HG02763 (cell line): ENCODE measurements around the gene ZNF784.
A peak's percentile ranks its signal among the peaks of the same experiment; 100 is the strongest.

Source experiments
- ATAC-seq: cut with Tn5 transposase; IDR thresholded peaks from one replicate; pipeline ENCODE4 v1.9.1; 2021; ENCODE audit warnings: mild to moderate bottlenecking, moderate library complexity; ENCODE audit not compliant: unreplicated experiment

The ZNF784 gene

GRCh38 chr19:55621673-55622231 lies 2.6 kb downstream of the ZNF784 start:
- no peak for ATAC-seq

DNA sequence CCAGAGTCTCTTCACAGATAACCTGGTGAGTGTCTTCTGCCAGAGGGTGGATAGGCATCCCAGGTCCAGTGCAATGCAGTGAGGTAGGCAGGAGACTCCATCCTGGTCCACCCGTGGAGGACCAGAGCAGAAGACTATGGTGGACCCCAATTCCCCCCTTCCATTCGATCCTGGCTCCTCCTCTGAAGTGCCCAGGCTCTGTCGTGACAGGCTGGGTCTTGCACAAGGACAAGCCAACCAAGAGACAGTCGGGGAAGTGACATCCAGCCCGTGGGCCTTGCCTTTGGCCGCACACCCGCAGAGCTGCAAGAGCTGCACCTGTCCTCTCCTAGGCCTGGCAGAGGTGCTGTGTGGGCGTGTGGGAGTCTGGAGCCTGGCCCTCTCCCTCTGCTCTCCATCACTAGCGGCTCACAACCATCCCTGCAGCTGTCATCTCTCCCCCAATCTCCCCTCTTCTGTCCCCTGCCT lies 3.1 kb downstream of the ZNF784 start:
- no peak for ATAC-seq

GRCh38 chr19:55620410-55621204 lies 3.8 kb downstream of the ZNF784 start:
- ATAC-seq: no peak

GRCh38 chr19:55619286-55619685 lies 5.1 kb downstream of the ZNF784 start:
- ATAC-seq: no peak

DNA sequence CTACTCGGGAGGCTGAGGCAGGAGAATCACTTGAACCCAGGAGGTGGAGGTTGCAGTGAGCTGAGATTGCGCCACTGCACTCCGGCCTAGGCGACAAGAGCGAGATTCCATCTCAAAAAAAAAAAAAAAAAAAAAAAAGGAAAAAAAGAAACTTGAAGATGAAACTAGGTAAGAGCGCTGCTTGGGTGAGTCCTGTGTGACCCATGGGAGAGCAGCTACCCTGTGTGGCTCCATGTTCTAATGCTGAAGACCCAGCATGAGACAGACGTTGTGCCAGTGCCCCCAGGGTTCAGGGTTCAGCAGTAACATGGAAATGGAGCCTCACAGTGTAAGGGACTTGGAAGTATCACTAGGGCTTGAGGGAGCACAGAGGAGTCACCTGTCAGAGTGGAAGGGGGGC lies 5.9 kb downstream of the ZNF784 start:
- ATAC-seq: no peak

- ATAC-seq: no peak
Measured at GRCh38 chr19:55617426-55617825, 6.9 kb downstream of the ZNF784 start.

- ATAC-seq: no peak
Measured at GRCh38 chr19:55616395-55616875, 7.9 kb downstream of the ZNF784 start.

DNA sequence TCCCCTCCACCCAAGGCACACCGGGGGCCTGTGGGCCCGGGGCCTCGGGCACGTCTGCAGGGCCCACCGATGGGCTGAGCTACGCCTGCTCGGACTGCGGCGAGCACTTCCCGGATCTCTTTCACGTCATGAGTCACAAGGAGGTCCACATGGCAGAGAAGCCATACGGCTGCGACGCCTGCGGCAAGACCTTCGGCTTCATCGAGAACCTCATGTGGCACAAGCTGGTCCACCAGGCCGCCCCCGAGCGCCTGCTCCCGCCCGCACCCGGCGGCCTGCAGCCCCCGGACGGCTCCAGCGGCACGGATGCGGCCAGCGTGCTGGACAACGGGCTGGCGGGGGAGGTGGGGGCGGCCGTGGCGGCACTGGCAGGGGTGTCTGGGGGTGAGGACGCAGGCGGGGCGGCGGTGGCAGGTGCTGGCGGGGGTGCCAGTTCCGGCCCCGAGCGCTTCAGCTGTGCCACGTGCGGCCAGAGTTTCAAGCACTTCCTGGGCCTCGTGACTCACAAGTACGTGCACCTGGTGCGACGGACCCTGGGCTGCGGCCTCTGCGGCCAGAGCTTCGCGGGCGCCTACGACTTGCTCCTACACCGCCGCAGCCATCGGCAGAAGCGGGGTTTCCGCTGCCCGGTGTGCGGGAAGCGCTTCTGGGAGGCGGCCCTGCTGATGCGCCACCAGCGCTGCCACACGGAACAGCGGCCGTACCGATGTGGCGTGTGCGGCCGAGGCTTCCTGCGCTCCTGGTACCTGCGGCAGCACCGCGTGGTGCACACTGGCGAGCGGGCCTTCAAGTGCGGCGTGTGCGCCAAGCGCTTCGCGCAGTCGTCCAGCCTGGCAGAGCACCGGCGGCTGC lies 8.6 kb downstream of the ZNF784 start:
- no peak for ATAC-seq

DNA sequence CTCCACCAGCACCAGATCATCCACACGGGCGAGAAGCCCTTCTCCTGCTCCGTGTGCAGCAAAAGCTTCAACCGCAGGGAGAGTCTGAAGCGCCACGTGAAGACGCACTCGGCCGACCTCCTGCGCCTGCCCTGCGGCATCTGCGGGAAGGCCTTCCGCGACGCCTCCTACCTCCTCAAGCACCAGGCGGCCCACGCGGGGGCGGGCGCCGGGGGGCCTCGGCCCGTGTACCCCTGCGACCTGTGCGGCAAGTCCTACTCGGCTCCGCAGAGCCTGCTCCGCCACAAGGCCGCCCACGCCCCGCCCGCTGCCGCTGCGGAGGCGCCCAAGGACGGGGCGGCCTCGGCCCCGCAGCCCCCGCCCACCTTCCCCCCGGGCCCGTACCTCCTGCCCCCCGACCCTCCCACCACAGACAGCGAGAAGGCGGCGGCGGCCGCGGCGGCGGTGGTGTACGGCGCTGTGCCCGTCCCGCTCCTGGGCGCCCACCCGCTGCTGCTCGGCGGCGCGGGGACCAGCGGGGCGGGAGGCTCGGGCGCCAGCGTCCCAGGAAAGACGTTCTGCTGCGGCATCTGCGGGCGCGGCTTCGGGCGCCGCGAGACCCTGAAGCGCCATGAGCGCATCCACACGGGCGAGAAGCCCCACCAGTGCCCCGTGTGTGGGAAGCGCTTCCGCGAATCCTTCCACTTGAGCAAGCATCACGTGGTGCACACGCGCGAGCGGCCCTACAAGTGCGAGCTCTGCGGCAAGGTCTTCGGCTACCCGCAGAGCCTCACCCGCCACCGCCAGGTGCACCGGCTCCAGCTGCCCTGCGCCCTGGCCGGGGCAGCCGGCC lies 9.4 kb downstream of the ZNF784 start:
- ATAC-seq: no peak

- ATAC-seq: no peak
Measured at GRCh38 chr19:55613930-55614710, 10.2 kb downstream of the ZNF784 start.

DNA sequence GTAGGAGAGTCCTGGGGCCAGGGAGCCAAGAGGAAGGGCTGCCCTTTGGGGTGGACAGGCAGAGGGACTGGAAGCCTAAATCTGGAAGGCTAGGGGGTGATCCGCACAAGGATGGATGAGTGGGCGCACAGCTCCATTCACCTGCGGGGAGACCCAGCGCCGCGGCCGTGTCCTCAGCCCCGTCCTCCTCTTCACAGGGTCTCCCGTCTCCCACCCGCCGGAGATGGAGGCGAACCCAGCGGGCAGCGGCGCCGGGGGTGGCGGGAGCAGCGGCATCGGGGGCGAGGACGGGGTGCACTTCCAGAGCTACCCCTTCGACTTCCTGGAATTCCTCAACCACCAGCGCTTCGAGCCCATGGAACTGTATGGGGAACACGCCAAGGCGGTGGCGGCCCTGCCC lies 11.0 kb downstream of the ZNF784 start:
- no peak for ATAC-seq

DNA sequence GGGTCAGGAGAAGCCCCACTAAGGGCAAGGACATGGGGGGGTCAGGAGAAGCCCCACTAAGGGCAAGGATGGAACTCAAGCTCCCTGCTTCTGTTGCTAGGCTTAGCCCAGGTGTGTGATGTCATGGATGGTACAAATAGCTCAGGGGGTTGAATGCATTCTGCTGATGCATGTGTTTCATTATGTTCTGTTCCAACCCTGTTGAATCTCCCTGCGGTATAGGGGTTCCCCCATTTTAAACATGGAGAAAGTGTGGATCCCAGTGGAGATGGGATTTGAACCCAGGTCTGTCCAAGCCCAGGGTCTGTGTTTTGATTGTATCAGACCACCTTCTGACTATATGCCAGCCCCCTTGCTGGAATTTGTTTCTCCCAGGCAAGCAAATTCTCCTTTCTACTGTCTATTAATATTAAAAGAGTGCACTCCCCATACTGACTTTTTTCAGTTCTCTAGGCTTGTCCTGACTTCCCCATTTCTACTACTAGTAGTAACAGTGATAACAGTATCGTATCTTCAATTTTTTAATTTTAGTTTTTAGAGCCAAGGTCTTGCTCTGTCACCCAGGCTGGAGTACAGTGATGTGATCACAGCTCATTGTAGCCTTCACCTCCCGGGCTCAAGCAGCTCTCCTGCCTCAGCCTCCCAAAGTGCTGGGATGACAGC lies 12.3 kb downstream of the ZNF784 start:
- ATAC-seq: no peak

DNA sequence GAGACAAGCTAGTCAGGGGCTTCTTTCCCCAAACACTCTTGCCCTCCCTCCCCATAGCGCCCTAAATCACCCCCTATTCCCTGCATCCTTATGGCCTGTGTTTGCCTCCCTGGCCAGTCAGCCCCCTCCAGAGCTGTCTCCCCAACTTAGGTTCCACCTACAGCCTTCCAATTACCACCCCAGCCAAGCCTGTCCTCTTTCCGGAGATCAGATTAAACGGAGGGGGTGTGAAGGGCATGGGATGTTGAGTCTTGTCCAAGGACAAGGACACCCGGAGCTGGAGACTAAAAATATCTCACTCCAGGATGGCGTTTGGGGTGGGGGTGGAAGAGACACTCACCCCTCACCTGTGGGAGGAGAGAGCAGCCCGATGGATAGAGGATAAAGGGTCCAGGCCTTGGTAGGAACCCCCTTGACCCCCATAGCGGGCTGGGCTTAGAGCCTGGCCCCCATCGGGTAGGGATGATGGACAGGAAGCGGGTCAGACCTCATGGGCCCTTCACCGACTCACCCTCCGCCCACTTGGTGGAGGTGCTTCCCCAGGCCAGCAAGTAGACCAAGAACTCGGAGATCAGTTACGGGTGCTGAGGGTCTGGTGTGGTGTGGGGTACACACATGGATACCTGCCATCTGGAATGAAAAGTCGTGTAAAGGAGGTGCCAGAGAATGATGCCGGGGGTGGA lies 12.9 kb downstream of the ZNF784 start:
- ATAC-seq: no peak

DNA sequence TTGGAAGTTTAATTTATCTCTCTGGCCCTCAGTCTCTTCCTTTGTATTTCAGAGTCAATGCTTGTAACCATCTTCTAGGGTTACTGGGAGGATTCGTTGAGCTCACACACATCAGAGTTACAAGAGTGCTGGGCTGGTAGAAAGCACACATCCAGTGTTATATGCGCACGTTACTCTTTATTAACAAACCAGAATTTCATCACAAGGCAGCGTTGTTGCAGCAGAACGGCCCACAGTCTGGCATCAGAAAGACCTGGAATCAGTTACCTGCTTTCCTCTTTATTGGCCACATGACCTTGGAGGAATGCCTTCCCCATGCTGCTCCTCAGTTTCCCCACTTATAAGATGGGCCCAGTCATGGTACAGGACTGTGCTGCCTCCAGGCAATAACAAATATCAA lies 15.0 kb downstream of the ZNF784 start:
- ATAC-seq: no peak

- no peak for ATAC-seq
Measured at GRCh38 chr19:55606817-55607216, 17.5 kb downstream of the ZNF784 start.

DNA sequence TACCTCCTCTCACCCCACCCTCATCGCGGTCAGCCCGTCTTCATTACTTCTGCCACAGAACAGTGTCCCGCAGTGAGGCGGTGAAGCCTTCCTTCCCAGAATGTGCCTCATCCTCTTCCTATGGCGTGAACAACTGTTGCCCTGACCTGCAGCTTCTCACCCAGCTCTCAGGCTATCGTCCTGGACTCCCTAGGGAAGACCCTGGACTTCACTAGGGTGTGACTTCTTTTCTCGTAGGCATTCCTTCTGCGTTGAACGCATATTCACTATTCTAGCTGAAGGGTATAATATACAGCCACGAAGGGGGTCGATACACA lies 17.9 kb downstream of the ZNF784 start:
- ATAC-seq: no peak

DNA sequence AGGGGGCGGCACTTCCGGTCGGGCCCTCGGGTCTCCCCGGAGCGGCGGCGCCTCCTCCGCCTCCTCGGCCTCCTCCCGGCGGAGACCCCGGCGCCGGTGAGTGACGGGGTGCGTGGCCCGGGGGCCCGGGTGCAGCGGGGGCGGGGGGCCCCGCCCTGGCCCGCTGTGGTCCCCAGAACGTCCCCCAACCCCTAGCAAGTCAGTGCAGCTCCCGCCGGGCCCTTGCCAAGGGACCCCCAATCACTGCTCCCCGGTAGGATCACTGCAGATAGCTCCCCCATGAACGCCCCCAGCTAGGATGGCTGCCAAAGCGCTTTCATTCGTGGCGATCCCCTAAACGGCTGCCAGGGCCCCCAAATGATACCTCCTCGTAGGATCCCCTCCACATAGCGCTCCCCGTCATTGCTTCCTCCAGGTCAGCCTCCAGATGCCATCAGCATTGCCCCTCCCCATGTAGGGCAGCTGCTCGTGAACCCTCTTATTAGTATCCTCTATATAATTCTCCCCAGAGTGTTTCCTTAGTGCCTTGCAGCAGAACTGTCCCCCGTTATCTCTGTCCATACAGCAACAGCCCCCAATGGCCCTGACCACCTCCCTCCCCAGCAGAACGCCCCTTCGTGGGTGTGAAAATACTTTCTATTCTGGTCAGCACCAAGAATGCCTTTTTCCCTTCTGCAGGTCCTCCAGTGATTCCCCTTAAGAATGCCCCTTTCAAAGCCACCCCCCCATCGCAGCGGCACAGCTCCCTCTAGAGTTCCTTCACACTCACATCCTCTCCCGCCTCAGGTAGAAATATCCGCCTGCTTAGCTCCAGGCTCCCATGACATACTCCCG lies 18.5 kb downstream of the ZNF784 start, which contains the start of gene ZNF865:
ZNF865 (plus strand) TSS at position 11 of the 834 bp plus-strand sequence. CDS start 7,972 bp downstream, outside the sequence.
- ATAC-seq: peak; percentile 4

GRCh38 chr19:55605207-55605636 lies 19.1 kb downstream of the ZNF784 start:
- ATAC-seq: peak; percentile 72
